Brain pericyte (primary cell): Measurements from ENCODE around the gene CEPT1.
"Not testable (repeated sequence)": the region's sequence is repeated elsewhere in the genome, so short reads cannot be mapped to it uniquely, and the experiment has no call there.

Experiments
- DNase-seq: peaks from one replicate; pipeline ENCODE4 v3.0.0-alpha.2; 2012; ENCODE audit warnings: low read depth, low spot score

The CEPT1 gene

GRCh38 chr1:111139956-111140679, at the start of gene CEPT1, which contains the start of gene DRAM2:
CEPT1 (plus strand) TSS chr1:111140223; CDS start chr1:111147715, 7,492 bp downstream.
DRAM2 (minus strand) TSS chr1:111140093; CDS start chr1:111131554, 8,539 bp downstream.
- DNase-seq = peak; percentile 78

- DNase-seq = not testable (repeated sequence)
Observed at GRCh38 chr1:111095421-111095820, 44.6 kb upstream of the CEPT1 start.

GRCh38 chr1:111097356-111098099, 42.5 kb upstream of the CEPT1 start:
- DNase-seq = no peak

GRCh38 chr1:111099289-111099688, 40.7 kb upstream of the CEPT1 start:
- DNase-seq = no peak

- no peak for DNase-seq
Observed at GRCh38 chr1:111101854-111102642, 38.0 kb upstream of the CEPT1 start.

GRCh38 chr1:111104981-111105380, 35.0 kb upstream of the CEPT1 start:
- DNase-seq = no peak

- DNase-seq = no peak
Observed at GRCh38 chr1:111110197-111110899, 29.7 kb upstream of the CEPT1 start.

- no peak for DNase-seq
Observed at GRCh38 chr1:111116496-111116895, 23.5 kb upstream of the CEPT1 start.

GRCh38 chr1:111126354-111126753, 13.7 kb upstream of the CEPT1 start:
- DNase-seq = no peak

GRCh38 chr1:111127923-111128643, 11.9 kb upstream of the CEPT1 start:
- no peak for DNase-seq

GRCh38 chr1:111129376-111129775, 10.6 kb upstream of the CEPT1 start:
- DNase-seq = no peak

GRCh38 chr1:111131693-111132092, 8.3 kb upstream of the CEPT1 start:
- no peak for DNase-seq

- no peak for DNase-seq
Observed at GRCh38 chr1:111133866-111134265, 6.2 kb upstream of the CEPT1 start.

GRCh38 chr1:111139324-111139955, 583 bp upstream of the CEPT1 start:
- peak; percentile 25 for DNase-seq

- peak; percentile 16 for DNase-seq
Observed at GRCh38 chr1:111140680-111140967, 601 bp downstream of the CEPT1 start.

GRCh38 chr1:111141245-111142220, 1.5 kb downstream of the CEPT1 start:
- no peak for DNase-seq

- DNase-seq = no peak
Observed at GRCh38 chr1:111142356-111142975, 2.4 kb downstream of the CEPT1 start.

- no peak for DNase-seq
Observed at GRCh38 chr1:111145542-111145941, 5.5 kb downstream of the CEPT1 start.
